ENCODE results near the gene C4orf50.

The C4orf50 gene

DNA sequence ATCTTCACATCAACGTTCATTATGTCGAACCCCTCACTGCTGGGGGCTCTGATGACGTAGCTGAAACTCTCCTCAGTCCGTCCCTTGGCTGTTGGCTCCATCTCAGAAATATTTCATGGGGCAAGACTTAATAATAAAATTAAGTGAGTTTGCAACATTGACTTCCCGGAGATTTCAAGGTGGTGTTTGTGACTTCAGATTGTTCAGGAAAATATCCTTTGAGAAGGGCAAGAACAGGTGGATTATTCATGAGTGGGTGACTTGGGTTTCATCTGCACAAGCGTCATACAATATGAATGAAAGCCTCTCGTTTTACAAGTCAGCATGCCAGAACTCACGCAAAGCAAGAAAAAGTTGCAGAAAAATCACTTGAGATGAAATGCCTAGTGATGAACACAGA, at the start of gene C4orf50:
Gene C4orf50 (minus strand): TSS at position 101 of the 400 bp plus-strand sequence.
- no peak for DNase-seq

DNA sequence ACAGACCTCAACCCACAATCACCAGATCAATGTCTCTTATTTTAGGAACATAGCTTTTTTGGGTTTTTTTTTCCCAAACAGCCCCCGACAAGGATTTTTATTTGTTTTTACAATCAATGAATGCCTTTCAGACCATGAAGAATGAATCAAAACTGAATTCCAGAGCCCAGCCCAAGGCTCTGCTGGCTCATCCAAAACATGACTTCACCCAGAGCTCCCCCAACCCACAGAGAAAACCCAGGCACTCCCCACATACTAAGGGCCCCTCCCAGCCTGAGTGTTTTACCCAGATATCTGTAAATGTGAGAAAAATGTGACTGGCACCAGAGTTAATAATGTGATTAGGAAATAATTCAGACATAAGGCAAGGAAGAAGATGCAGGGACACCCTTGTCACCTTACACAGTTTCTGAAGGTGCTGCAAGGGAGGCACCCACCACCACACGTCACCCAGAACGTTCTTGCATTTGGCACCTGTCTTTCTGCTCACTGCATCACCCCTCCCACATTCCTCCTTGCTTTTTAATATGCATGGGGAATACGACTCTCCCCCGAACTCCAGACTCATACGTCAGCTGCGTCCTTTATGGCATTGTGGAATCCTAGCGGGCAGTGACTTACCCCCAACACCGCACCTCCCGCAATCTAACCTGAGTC, 47.8 kb upstream of the C4orf50 start:
- no peak for DNase-seq

DNA sequence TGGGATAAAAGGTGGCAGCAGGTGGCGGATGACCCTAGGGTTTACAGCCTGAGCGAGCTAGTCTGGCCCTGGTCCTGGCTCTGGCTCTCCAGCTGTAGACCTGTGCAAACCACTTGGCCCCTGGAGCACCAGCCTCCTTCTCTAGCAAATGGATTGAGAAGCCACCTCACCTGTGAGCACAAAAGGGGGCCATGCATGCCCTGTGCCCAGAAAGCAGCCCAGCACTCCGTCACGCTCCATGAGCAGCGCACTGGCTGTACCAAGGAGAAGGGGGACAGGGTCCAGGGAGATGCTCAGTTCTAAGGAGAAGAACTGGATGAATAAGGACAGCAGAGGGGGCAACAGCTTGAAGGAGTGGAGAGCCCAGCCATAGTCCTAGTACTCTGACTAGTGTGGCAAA, 46.9 kb upstream of the C4orf50 start:
- DNase-seq, result no peak

DNA sequence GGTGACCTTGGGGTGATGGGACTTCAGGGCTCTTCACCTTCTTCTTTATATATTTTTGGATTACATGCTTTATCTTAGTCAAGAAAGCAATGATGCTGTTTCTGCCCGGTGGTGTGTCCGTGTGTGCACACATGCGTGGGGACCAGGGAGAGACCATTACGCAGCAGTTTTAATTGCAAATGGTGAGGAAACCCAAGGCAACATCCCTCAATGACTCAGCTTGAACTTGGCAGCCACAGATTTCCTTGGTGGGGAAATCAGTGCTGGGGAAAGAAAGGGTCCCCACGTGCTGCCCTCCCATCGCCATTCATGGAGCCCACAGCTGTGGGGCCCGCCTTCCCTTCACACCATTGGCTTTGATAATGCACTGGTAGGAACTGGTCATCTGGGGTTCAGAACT, 46.2 kb upstream of the C4orf50 start:
- no peak for DNase-seq

DNA sequence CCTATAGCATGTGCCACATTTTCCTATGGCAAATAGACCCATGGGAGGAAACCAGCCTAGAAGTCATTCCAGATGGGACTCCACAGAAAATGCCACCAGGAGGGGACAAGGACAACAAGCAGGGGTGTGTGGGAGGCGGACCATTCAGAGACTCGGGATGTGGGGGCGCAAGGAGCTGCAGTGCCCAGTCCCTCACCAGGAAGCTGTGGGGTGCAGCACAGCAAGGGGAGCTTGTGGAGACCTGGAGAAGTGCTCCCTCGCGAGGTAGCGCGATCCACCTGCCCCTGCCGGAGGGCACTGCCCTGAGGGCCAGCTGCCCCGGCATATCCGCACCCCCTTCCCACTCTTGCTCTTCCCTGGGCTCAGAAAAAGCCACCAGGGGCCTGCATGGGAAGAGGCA, 45.5 kb upstream of the C4orf50 start:
- no peak for DNase-seq

DNA sequence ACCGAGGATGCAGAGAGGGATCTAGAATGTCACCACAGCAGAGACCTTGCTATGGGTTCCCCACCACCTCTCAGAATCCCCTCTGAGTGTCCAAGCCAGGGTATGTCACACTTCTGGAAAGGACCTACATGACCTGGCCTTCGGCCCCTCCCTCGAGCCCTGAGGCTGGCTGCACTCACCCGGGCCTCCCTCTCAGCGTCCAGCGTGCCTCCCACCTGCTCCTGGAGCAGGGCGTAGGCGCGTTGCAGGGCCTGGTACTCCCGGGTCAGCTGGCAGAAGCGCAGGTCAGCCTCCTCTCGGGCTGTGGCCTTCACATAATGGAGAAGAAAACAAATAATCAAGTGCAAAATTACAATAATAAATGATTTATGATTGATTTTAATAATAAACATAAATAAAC, 43.9 kb upstream of the C4orf50 start:
- DNase-seq, result no peak

DNA sequence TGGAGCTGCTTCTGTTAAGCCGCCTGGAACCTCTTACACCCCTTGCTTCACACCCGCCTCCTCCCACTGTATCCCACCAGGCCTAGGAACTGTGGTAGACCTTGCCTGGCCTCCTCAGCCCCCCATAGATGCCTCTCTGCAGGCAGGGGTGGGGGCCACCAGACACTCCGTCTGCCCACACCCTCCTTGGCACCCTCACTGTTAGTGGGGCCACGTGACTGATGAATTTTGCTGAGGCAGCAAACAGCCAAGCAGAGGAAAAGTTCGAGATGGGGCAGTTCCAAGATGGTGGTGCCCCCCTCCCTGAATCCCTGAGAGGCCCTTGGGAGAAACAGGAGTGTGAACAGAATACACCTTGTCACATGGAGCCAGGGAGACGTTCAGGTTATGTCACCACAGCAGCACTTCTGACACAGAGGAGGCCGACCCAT, 41.2 kb upstream of the C4orf50 start:
- no peak for DNase-seq

DNA sequence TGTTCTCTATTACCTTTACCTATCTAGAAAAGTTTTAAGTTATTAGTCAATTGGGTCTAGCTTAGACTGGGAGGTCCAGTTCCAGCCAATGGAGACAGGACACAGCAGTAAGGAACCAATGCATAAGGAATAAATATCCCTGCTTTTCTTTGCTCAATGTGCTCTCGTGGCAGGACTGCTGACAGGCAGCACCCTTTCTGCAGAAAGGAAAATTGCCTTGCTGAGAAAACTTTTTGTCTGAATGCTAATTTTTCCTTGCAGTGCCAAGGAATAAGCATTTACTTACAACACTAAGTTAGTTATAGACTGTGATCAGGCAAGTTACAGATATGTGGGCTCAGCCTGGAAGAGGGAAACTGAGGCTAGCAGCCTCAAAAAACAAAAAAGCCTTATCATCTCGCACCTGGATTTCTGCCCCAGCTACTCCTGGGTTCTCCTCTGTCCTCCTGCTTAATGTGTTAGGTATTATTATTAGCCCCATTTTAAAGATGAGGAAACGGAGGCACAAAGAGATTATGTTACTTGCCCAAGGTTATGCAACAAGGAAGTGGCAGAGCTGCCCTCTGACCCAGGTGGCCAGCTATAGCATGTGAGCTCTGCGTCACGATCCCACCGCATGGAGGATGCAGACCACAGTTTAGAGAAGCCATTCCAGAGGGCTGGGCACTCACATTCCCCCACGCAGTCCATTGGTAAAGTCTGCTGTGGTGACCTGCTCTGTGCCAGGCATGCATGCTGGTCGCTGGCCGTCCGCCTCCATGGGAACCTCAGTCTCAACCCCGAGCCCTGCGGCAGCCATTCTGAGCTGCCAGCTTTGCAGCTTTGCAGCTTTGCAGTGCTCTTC, 40.5 kb upstream of the C4orf50 start:
- DNase-seq, result no peak

DNA sequence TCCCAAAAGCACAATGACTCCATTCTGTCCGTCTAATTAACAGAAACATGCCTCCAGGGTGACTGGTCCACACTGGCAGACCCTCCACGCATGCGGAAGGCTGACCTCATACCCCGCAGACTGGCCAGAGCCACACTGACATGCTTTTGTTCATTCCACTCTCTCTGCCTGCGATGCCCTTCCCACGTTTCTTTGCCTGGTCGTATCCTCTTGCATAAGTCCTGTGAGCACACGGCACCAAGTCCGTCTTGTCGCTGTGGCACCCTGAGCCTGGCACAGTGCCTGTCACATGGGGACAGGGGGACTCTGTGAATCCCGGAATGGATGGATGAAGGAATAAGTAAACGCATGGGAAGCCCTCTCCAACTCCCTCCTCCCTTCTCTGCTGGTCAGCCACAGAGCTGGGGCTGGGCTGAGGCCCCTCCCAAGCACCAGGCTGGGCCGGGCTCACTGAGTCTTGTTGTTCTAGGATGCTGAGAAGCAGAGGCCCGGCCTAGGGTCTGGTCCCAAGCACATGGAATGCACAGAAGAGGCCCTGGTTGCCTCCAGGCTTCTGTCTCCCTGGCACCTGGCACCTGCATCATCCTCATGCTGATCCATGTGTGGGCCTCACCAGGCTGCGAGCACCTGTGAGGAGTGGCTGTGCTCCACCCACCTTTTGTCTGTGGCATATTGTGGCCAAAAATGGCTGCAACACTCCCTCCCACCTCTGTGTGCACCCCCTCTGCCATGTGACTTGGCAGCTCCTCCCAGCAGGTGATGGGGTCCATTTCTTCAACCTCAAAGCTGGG, 38.9 kb upstream of the C4orf50 start:
- DNase-seq, result no peak

DNA sequence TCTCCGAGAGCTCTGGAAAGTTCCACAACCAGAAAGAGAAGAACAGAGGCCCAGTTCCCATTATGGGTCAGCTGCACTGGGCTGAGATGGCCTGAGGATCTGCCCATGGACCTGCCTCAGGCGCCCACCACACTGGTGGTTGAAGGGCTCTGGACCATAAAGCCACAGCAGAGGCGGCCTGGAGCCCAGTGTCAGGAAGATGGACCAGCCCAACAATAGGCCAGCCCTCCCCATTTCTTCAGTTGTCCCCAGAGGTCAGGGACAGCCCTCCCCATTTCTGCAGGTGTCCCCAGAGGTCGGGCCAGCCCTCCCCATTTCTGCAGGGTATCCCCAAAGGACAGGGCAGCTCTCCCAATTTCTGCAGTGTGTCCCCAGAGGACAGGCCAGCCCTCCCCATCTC, 37.2 kb upstream of the C4orf50 start:
- DNase-seq, result no peak

DNA sequence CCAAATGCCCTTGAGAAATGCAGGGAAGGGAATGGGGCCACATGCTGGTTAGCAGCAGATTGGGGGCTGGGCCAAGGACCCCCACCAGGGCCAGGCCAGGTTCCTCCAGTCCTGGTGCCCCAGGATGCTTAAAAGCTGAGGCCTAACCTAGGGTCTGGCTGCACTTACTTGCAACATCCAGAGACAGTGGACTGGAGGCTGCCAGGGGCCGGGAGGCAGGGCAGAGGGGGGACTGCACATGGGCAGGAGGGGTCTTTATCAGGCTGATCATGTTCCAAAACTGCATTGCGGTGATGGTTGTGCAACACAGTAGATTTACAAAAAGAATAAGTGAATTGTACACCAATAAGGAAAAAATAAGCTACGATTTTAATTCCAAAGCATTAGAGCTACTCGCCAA, 36.8 kb upstream of the C4orf50 start:
- DNase-seq, result no peak

DNA sequence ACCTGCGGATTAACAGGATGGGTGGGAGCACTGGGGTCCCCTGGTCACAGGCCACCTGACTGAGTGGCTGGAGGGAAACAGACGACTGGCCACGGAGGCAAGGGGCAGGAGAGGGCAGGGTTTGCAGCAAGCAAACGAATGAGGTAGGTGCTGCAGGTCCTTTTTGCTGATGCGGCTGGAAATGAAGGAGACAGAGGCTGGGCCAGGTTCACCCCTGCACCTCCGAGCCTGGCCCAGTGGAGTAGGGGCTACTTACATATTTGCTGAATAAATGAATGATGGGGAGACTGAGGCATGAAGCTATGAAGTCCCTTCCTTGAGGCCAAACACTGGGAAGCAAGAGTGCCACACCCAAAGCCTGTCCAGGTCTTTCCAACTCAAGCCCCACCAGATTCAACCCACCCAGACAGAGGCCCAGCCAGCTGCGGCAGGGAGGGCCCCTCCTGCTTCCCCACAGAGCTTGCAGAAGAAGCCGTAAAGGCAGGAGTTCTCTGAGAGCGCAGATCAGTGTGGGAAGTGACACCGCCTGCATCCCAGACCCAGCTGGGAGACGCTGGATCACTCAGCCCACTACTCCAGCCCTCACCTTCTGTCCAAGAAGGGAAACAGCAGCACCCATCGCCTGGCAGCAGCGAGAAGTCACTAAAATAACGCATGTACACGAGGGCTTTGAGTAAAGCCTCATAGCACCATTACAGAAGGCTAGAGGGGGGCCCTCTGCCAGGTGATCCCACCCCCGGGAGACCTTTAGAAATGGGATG, 36.1 kb upstream of the C4orf50 start:
- no peak for DNase-seq

DNA sequence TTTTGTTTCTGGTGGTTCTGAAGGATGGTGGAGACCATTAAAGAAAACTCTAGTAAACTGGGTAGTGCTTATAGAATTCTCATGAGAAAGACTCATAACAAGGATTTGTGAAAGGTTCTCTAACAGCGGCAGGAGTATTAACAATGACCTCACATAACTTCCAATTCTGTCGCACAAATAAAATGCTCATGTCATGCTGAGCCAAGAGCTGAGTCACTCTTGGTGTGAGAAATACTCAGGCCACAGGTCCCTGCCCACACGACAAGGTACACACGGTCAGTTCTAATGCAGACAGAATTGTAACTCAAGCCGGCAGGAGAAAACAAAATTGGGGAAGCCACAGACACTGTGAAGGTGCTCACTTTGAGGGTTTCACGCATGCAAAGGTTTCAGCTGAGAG, 34.4 kb upstream of the C4orf50 start:
- DNase-seq, result no peak

DNA sequence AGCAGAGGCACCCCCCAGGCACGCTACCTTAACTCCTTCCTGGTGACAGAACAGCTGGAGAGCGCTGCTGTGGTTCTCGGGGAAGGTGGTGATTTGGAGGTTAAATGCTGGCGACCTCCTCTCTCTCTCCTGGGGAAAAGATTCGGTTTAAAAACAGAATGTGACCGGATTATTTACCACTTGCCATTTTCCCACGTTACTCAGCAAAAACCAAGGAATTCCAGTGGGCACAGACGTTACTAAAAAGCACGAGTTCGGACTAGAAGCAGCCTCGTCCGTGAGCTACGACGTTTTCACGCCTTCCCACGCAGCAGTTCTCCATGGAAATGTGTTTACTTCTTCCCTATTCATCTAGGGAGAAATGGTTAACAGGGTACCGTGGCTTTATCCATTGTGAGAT, 32.3 kb upstream of the C4orf50 start:
- DNase-seq, result no peak

DNA sequence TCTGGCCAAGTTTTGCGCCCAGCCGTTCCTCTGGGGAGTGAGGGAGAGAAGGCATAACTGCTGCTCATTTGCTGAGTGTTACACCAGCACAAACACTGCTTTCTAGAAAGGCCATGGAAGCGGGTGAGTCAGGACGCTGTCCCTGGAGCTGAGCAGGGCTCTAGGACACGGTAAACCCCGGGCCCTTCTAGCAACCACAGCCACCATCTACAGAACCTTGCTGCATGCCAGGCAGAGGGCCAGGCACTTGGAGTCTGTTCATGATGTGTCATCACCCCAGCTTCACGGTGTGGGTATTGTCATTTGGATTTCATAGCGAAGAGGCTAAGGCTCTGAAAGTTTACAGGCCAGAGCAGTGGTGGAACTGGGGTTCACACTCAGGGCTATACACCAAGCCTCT, 31.8 kb upstream of the C4orf50 start:
- DNase-seq, result no peak

DNA sequence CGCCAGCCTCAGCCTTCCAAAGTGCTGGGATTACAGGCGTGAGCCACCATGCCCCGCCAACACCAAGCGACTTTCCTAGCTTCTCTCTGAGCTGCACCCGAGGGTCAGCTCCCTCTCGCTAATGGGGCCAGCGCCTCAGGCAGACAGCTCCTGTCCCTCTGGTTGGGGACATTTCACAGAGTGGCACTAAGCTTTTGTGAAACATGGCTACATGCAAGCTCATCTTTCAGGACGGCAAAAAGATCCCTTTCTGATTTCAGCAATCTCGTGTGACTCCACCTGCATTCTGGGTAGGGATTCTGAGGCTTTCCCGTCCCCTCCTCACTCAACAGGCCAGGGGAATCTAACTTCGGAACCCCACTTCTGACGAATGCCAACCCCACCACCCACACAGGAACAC, 31.0 kb upstream of the C4orf50 start:
- DNase-seq, result no peak

DNA sequence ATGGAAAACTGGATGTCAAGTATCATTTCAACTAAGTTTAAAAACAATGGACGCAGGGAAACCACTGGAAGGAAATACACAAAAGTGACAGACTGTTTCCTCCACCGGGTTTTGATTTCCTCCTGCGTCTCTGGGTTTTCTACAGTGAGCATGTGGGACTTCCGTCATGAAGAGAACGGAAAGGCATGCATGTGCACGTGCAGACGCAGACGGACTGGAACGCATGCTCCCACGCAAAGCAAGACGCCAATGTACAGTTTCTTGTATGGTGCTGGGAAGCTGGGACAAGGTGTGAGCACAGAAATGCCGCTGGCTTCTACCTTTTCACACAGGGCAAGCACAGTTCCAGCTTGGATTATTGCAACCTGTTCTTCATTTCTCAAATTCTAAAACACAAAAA, 30.3 kb upstream of the C4orf50 start:
- DNase-seq, result no peak

DNA sequence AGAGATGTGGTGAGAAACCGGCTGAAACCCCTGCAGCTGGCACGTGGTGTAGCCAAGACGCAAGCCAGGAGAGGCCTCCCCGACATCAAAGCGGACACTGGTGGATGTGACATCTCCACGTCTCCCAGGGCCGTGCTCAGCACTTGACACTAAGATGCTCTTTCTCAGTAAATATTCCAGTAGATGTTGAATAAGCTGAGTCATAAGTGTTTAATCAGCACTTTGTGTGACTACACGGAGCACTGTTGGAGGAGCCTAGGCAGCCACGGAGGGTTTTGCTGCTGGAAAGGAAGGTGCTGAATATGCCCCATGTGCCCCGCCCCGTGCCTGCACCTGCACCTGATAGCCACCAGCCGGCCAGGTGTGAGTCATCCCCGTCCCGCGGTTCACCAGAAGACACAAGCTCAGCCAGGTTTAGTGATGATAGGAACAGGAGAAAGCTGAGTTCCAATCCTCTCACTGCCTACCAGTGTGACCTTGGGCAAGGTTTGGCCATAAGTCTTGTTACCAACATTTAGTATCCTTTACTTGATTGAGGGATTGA, 29.0 kb upstream of the C4orf50 start:
- DNase-seq, result no peak

DNA sequence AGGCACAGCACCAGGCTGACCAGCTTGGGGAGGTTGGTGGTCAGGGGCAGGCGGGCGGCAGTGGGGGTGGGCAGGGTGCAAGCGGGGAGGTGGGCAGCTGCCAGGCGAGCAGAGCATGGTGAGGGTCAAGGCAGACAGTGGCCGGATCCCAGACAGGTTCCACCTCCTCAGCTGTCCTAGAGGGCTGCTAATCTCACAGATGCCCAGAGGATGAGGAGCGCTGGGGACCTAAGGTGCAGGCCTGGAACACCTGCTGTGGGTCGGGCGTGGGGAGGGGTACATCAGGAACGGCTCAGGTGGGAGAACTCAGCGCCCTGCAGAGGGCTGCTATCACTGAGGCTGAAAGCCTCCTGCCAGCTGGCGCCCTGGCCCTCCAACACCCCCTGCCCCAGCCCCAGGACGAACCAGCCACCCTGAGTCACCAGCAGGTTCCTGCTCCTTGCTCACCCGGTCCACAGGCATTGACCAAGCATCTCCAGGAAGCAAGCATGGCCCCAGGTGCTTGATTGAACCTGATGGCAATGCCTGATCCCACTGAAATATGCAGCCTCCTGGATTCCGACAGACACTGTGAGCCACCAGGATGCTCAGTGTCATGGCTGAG, 28.4 kb upstream of the C4orf50 start:
- DNase-seq, result no peak

DNA sequence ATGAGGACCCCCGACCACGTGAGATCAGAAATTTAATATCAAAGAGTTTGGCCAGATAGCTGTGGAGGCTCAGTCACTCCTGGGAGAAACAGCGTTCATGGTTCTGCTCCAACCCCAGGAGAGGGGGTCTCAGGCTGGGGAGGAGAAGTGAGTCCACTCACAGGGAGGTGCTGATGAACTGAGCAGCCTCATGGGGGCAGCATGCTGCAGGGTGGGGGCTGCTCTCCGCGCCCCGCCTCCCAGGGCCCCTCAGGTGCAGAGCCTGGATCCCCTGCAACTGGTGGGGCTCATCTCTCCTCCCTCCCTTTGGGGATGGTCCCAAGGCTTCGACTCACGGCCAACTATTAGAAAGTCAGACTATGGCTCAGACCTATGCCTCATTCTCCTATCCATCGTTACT, 26.6 kb upstream of the C4orf50 start:
- no peak for DNase-seq

DNA sequence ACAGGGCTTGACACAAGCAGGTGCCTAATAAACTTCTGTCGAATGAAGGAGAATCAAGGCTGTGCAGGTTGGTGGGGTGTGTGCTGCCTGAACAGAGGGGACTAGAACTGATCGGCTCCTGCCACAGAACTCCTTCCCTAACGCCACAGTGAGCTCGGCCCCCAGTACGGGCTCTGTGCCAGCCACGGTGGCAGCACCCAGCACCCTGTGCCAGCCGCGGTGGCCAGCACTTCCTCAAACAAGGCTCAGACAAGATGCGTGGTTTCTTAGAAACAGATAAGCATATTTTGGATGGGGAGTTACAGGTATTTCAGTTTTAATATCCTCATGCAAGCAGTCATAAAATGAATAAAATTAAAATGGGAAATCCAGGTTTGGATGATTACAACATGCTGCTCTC, 26.0 kb upstream of the C4orf50 start:
- no peak for DNase-seq

DNA sequence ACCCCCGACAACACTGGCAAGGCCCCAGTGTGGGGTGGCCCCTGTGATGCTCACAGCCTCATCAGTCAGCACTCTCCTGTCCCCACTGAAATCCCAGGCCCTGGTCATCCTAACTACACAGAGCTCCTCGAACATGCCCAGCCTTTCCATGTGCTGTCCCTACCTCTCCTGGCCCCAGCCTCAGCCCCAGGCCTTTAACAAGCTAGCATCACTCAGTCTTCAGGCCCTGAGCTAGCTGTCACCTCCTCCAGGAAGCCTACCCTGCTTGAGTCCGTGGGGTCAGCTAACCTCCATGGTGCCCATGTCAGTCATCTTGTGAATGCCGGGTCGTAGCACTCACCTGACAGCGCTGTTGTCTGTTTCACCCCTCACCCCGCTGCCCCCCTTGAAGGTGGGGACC, 25.6 kb upstream of the C4orf50 start:
- DNase-seq, result no peak
